ENCODE results near the gene GOLGA6C. TPM values are rescaled to one million over a fixed set of nuclear protein-coding genes. Genes with fewer than 3 reads are reported as not detected.

The GOLGA6C gene
- total and polyA plus RNA-seq, 2 donors (not counting 3 experiments of a cell fraction or from before 2014, with no cell fraction given) = not detected

DNA sequence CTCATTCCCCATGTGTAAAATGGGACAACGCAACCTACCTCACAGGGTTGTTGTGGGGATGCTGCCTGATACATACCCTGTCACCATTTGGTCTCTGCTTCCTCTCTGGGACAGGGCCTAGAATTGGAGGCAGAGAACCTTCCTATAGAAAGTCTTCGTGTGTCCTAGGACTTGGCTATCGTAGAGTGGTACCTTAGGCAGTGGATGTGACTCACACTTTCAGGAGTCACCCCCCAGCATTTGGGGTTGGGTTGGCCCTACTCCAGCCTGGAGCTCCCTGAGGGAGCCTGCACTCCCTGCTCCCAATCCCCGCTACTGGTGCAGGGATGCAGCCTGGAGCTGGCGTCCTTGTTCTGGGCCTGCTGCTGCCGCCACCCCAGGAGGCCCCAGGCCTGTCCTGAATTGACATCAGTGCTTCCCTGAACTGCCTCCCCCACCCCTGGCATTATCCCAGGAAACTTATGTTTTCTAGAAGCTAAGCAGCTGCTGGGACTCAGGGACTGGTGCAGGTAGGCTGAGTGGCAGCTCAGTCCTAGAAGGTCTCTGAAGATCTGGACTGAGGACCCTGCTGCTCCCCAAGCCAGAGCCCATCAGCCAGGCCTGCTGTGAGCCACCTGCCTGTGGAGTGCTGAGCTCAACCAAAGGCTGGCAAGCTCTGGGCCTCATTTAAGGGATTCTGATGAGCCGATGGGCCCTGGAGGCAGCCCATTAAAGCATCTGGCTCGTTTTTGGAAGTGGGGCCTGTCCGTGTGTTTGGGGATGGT lies 46.5 kb upstream of the GOLGA6C start:
- CTCF ChIA-PET = interaction anchor here (0.6 kb wide), 1 partner anchor 111 kb away, joined by 3 read pairs; no protein-coding TSS in a partner anchor
- peaks cover 4% of the 10 kb centered on the region for H4K20me1 ChIP-seq (replicated peaks; ENCODE audit: control insufficient read depth, extremely low read depth, insufficient read depth, low read length)
- no peaks in the 10 kb centered on the region for H3K4me1 ChIP-seq (ENCODE audit: control insufficient read depth, extremely low read depth, insufficient read depth, low read length)
- POLR2A ChIA-PET = no interaction called here
- no peak overlapping the region for H3K9ac ChIP-seq (replicated peaks; ENCODE audit: extremely low read depth, insufficient read depth, low read length)
- intact Hi-C loops (cut with micrococcal nuclease) = no loop called here
- H3K27ac ChIP-seq (ENCODE audit: insufficient read depth, low read depth, low read length) = no peak overlapping the region
- H3K4me2 ChIP-seq (ENCODE audit: insufficient read depth, low read length) = no peak overlapping the region
- H3K9me3 ChIP-seq (replicated peaks; ENCODE audit: control insufficient read depth, insufficient read depth, low read length) = no peaks in the 10 kb centered on the region
- peaks cover 23 to 53% of the 10 kb centered on the region in 2 experiments for H3K36me3 ChIP-seq (ENCODE audit: control insufficient read depth in 2 of 2, extremely low read depth in 1 of 2, insufficient read depth in 2 of 2, low read length in 2 of 2)
- no peak overlapping the region for H3K4me3 ChIP-seq (replicated peaks in 1 of 3; ENCODE audit: insufficient read depth in 1 of 3, low read depth in 1 of 3, low read length in 3 of 3)
- no peak for DNase-seq (ENCODE audit: low read depth, low spot score)
- no peak for TF ChIP-seq POLR2AphosphoS5 (IDR thresholded peaks at IDR 0.05; ENCODE audit: insufficient read depth, low read depth, low read length)
- TF ChIP-seq MYC (IDR thresholded peaks at IDR 0.05; ENCODE audit: low read depth, low read length) = no peak
- TF ChIP-seq FOS (IDR thresholded peaks at IDR 0.05; ENCODE audit: borderline replicate concordance, insufficient read depth, low read length) = no peak
- no peaks in the 10 kb centered on the region for H3K27me3 ChIP-seq (ENCODE audit: control insufficient read depth in 2 of 2, insufficient read depth in 2 of 2, low read length in 2 of 2)
- no TSS peak for BruUV-seq (replicated peaks)
- no peak for FAIRE-seq
- dilution Hi-C loops (cut with MboI; ENCODE audit: extremely low pct_ligation_motif_present, low sequenced_read_pairs) = no loop called here
- H2AFZ ChIP-seq (ENCODE audit: low read depth, low read length) = no peak overlapping the region
- H3K9me1 ChIP-seq (replicated peaks; ENCODE audit: control insufficient read depth, extremely low read depth, insufficient read depth, low read length) = no peaks in the 10 kb centered on the region
- H3K79me2 ChIP-seq (ENCODE audit: control insufficient read depth, insufficient read depth, low read length) = peaks cover 60% of the 10 kb centered on the region

- H3K9me3 ChIP-seq (replicated peaks; ENCODE audit: control insufficient read depth, insufficient read depth, low read length) = no peaks in the 10 kb centered on the region
- no peaks in the 10 kb centered on the region for H3K4me1 ChIP-seq (ENCODE audit: control insufficient read depth, extremely low read depth, insufficient read depth, low read length)
- POLR2A ChIA-PET = interaction anchor here (0.5 kb wide), 1 partner anchor 338 kb away, joined by 3 read pairs; no protein-coding TSS in a partner anchor
- H2AFZ ChIP-seq (ENCODE audit: low read depth, low read length) = no peak overlapping the region
- no peak overlapping the region for H3K4me2 ChIP-seq (ENCODE audit: insufficient read depth, low read length)
- H3K27ac ChIP-seq (ENCODE audit: insufficient read depth, low read depth, low read length) = no peak overlapping the region
- CTCF ChIA-PET = interaction anchor here (0.6 kb wide), 1 partner anchor 112 kb away, joined by 3 read pairs; no protein-coding TSS in a partner anchor
- BruUV-seq (replicated peaks) = no TSS peak
- FAIRE-seq (no peak), DNase-seq (ENCODE audit: low read depth, low spot score) (no peak)
- TF ChIP-seq, protein P1, sequence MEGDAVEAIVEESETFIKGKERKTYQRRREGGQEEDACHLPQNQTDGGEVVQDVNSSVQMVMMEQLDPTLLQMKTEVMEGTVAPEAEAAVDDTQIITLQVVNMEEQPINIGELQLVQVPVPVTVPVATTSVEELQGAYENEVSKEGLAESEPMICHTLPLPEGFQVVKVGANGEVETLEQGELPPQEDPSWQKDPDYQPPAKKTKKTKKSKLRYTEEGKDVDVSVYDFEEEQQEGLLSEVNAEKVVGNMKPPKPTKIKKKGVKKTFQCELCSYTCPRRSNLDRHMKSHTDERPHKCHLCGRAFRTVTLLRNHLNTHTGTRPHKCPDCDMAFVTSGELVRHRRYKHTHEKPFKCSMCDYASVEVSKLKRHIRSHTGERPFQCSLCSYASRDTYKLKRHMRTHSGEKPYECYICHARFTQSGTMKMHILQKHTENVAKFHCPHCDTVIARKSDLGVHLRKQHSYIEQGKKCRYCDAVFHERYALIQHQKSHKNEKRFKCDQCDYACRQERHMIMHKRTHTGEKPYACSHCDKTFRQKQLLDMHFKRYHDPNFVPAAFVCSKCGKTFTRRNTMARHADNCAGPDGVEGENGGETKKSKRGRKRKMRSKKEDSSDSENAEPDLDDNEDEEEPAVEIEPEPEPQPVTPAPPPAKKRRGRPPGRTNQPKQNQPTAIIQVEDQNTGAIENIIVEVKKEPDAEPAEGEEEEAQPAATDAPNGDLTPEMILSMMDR (IDR thresholded peaks at IDR 0.05; ENCODE audit: extremely low read depth in 1 of 2, insufficient read depth in 1 of 2, low read depth in 1 of 2, low read length in 2 of 2) = no peak
- TF ChIP-seq FOS (IDR thresholded peaks at IDR 0.05; ENCODE audit: borderline replicate concordance, insufficient read depth, low read length) = no peak
- H3K79me2 ChIP-seq (ENCODE audit: control insufficient read depth, insufficient read depth, low read length) = peaks cover 53% of the 10 kb centered on the region
- no peak overlapping the region for H3K4me3 ChIP-seq (replicated peaks in 1 of 3; ENCODE audit: insufficient read depth in 1 of 3, low read depth in 1 of 3, low read length in 3 of 3)
- H3K36me3 ChIP-seq (ENCODE audit: control insufficient read depth in 2 of 2, extremely low read depth in 1 of 2, insufficient read depth in 2 of 2, low read length in 2 of 2) = peaks cover 23 to 47% of the 10 kb centered on the region in 2 experiments
- peaks cover 4% of the 10 kb centered on the region for H4K20me1 ChIP-seq (replicated peaks; ENCODE audit: control insufficient read depth, extremely low read depth, insufficient read depth, low read length)
- no peaks in the 10 kb centered on the region for H3K9me1 ChIP-seq (replicated peaks; ENCODE audit: control insufficient read depth, extremely low read depth, insufficient read depth, low read length)
- H3K27me3 ChIP-seq (ENCODE audit: control insufficient read depth in 2 of 2, insufficient read depth in 2 of 2, low read length in 2 of 2) = no peaks in the 10 kb centered on the region
- intact Hi-C loops (cut with micrococcal nuclease) = no loop called here
- no peak overlapping the region for H3K9ac ChIP-seq (replicated peaks; ENCODE audit: extremely low read depth, insufficient read depth, low read length)
- dilution Hi-C loops (cut with MboI; ENCODE audit: extremely low pct_ligation_motif_present, low sequenced_read_pairs) = no loop called here
Observed at GRCh38 chr15:75212200-75212858, 45.8 kb upstream of the GOLGA6C start.
